ENCODE data around the gene FBXO30.

DNA sequence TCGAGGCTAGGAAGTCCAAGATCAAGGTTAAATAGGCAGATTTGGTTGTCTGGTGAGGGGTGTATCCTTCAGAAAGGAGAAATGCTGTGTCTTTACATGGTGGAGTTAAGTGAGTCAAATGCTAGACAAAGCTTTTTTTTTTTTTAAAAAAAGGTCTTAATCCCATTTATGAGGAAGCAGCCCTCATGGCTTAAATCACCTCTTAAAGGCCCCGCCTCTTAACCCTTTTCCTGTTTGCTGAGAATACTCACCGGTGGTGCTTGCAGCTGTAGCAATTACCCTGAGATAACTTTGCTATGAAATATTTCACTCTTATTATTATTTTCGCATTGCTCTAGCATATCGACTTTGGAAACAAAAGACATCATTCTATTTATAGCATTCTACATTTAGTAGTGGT lies 30.8 kb downstream of the FBXO30 start:
- TF ChIP-seq EZH2 (IDR thresholded peaks at IDR 0.05; ENCODE audit: insufficient read depth, poor library complexity, severe bottlenecking) (no peak), EZH2phosphoT487 (IDR thresholded peaks at IDR 0.05; ENCODE audit: insufficient read depth, low read depth) (no peak)
